Natural killer cell (primary cell): ENCODE results near the gene IRF2BP2. TPM values are rescaled to one million over a fixed set of nuclear protein-coding genes. Genes with fewer than 3 reads are reported as not detected.

Source experiments
- ATAC-seq, 3 donors: fragments of 150-1000 bp in 2 of 3; fragments of 200-7000 bp in 1 of 3; cut with Tn5 transposase; 1 replicate in 1 of 3; 2 replicates in 2 of 3; pipeline ENCODE4 v1.10.0; 2021; ENCODE audit warnings: mild to moderate bottlenecking in 2 of 3, moderate library complexity in 2 of 3
- DNase-seq, 2 donors: peaks; one replicate each; pipeline versions ENCODE4 v3.0.0 to v3.0.0-alpha.2; 2013 to 2021; ENCODE audit warnings: mixed read lengths in 1 of 2
- H3K27ac ChIP-seq: one replicate; pipeline ENCODE4 v1.5.1; 2013; ENCODE audit warnings: mild to moderate bottlenecking, low read length
- H3K27me3 ChIP-seq: one replicate; pipeline ENCODE4 v1.6.1; 2013; ENCODE audit warnings: low read length; ENCODE audit not compliant: control insufficient read depth, insufficient read depth
- H3K36me3 ChIP-seq: one replicate; pipeline ENCODE4 v1.6.1; 2013; ENCODE audit warnings: low read length; ENCODE audit not compliant: control insufficient read depth, insufficient read depth
- H3K4me1 ChIP-seq: one replicate; pipeline ENCODE4 v1.6.1; 2013; ENCODE audit warnings: low read length; ENCODE audit not compliant: control insufficient read depth, insufficient read depth
- H3K4me3 ChIP-seq: one replicate; pipeline ENCODE4 v1.5.1; 2013; ENCODE audit warnings: low read length
- H3K9me3 ChIP-seq: one replicate; pipeline ENCODE4 v1.6.1; 2013; ENCODE audit warnings: low read length; ENCODE audit not compliant: control insufficient read depth, insufficient read depth
- H3K27ac Mint-ChIP-seq, 2 donors: one replicate each; pipeline ENCODE4 v1.8.0; 2022; ENCODE audit warnings: mild to moderate bottlenecking in 2 of 2, mixed read lengths in 2 of 2, moderate library complexity in 1 of 2
- H3K27me3 Mint-ChIP-seq, 2 donors: one replicate each; pipeline ENCODE4 v1.8.0; 2022; ENCODE audit warnings: low read depth in 2 of 2, mixed read lengths in 2 of 2
- H3K36me3 Mint-ChIP-seq: one replicate; pipeline ENCODE4 v1.8.0; 2022; ENCODE audit warnings: mixed read lengths
- H3K4me1 Mint-ChIP-seq, 2 donors: one replicate each; pipeline ENCODE4 v1.8.0; 2022; ENCODE audit warnings: mixed read lengths in 2 of 2
- H3K4me3 Mint-ChIP-seq: one replicate; pipeline ENCODE4 v1.8.0; 2022; ENCODE audit warnings: mild to moderate bottlenecking, moderate library complexity, mixed read lengths
- H3K9me3 Mint-ChIP-seq, 2 donors: one replicate each; pipeline ENCODE4 v1.8.0; 2022; ENCODE audit warnings: mixed read lengths in 2 of 2
- WGBS: methylation state at CpG from one replicate; pipeline ENCODE4 v1.1.7; 2013; ENCODE audit warnings: missing lambda C conversion rate; ENCODE audit not compliant: insufficient coverage; 5-methylcytosine and 5-hydroxymethylcytosine counted together
- intact Hi-C: fragments of 100-400 bp; cut with micrococcal nuclease; formaldehyde crosslinking; loops from one replicate; pipeline ENCODE4 v1.14.2; 2022
- total RNA-seq, 4 donors: library from RNA; stranded (reverse); fragments of 120-200 nt in 1 of 4; gene quantifications; one replicate each; pipeline versions ENCODE4 v1.2.3 to v1.2.4, GENCODE V29; 2013 to 2022
- TF ChIP-seq, protein P1 (sequence below): fragments of 200-600 bp; IDR thresholded peaks from one replicate; pipeline ENCODE4 v1.8.0; 2022; ENCODE audit warnings: antibody characterized with exemption

Gene IRF2BP2
- total RNA-seq, 3 donors from 2014 or later (not counting 1 experiment from before 2014, with no cell fraction given), result 186 to 315 (median 266) TPM

DNA sequence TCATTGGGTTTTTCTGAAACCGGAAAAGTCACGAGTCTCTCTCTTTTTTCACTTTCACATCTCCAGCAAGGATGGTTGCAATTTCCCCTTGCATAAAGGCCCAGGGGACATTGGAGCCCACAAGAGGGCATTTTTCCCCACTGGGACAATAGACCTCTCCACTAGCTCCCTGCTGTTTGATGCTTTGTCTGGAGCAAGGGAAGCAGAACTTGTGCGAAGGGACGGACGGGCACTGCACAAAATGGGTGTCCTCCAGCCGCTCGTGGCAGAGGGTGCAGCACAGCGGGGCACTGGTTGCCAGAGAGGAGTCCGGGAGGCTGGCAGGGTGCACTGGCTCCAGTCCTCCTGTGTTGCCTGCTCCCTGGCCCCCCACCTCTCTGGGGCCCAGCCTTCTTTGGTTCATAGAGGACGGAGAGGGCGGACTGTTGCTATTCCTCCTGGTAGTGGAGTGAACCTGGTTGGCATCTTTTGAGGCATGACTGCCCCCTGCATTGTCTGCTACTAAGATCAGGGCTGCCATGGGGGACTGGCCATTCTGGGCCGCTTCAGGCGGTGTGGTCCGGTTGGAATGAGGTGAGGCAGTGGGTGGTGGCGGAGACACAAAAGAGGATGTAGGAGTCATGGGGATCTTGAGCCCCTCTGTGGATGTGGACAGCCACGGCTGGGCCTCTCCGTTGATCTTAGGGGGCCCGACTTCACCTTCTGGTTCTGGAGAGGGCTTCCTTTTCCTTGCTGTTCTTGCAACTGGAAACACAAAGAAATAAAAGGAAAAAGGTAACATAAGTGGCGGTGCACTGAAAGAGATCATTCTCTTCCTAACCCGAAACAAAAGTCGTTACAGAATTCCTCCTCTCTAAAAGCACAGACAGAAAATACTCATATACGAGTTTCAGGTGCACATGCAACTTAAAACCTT is 2.6 kb downstream of the IRF2BP2 start:
- DNase-seq (peak; percentile 31 to 62), ATAC-seq (no peak)
- TF ChIP-seq, protein P1, sequence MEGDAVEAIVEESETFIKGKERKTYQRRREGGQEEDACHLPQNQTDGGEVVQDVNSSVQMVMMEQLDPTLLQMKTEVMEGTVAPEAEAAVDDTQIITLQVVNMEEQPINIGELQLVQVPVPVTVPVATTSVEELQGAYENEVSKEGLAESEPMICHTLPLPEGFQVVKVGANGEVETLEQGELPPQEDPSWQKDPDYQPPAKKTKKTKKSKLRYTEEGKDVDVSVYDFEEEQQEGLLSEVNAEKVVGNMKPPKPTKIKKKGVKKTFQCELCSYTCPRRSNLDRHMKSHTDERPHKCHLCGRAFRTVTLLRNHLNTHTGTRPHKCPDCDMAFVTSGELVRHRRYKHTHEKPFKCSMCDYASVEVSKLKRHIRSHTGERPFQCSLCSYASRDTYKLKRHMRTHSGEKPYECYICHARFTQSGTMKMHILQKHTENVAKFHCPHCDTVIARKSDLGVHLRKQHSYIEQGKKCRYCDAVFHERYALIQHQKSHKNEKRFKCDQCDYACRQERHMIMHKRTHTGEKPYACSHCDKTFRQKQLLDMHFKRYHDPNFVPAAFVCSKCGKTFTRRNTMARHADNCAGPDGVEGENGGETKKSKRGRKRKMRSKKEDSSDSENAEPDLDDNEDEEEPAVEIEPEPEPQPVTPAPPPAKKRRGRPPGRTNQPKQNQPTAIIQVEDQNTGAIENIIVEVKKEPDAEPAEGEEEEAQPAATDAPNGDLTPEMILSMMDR, result peak; percentile 8
- WGBS, result 5% methylated on average over 21 of the region's 22 CpGs
- Histone ChIP-seq H3K36me3 (peaks cover 15% of the 10 kb centered on the region), H3K9me3 (no peaks in the 10 kb centered on the region), H3K4me1 (peaks cover 51% of the 10 kb centered on the region), H3K27ac (peak overlapping the region; percentile 94), H3K4me3 (peak overlapping the region; percentile 69), H3K27me3 (no peaks in the 10 kb centered on the region)
- H3K4me3 Mint-ChIP-seq, result peak overlapping the region; percentile 95
- intact Hi-C loops, result loop anchor here (1.0 to 10.0 kb wide), 4 partner anchors 7 to 1260 kb away; partner anchors contain the start of genes ARID4B, GGPS1 and LYST
- peaks cover 70 to 74% of the 10 kb centered on the region in 2 donors for H3K4me1 Mint-ChIP-seq
- peaks cover 11% of the 10 kb centered on the region for H3K36me3 Mint-ChIP-seq
- H3K27me3 Mint-ChIP-seq, result no peaks in the 10 kb centered on the region
- H3K9me3 Mint-ChIP-seq, result no peaks in the 10 kb centered on the region
- peak overlapping the region; percentile 97 to 99 for H3K27ac Mint-ChIP-seq

DNA sequence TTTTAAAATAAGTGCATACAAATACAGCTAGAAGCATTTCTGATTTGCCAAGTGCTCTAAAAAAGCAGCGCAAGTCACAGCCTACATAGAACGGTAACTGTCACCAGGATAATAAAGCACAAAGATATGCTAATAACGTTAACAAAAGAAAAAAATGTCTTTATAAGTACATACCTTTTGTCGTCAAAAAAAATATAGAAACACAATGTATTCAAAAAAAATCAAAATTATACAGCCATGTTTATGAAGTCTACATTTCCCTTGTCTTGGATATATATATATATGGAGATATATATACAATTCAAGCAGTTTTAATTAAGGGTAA is 3.2 kb downstream of the IRF2BP2 start:
- no peak for DNase-seq
- H3K36me3 ChIP-seq, result peaks cover 15% of the 10 kb centered on the region
- peaks cover 45% of the 10 kb centered on the region for H3K4me1 ChIP-seq
- H3K9me3 ChIP-seq, result no peaks in the 10 kb centered on the region
- peak overlapping the region; percentile 69 for H3K4me3 ChIP-seq
- Mint-ChIP-seq H3K9me3 (no peaks in the 10 kb centered on the region), H3K36me3 (peaks cover 11% of the 10 kb centered on the region), H3K27ac (peak overlapping the region; percentile 97 to 99), H3K27me3 (no peaks in the 10 kb centered on the region), H3K4me3 (peak overlapping the region; percentile 95), H3K4me1 (peaks cover 70 to 74% of the 10 kb centered on the region in 2 donors)
- H3K27me3 ChIP-seq, result no peaks in the 10 kb centered on the region
- H3K27ac ChIP-seq, result peak overlapping the region; percentile 94
- TF ChIP-seq, protein P1, result no peak
- intact Hi-C loops, result loop anchor here (5.0 to 10.0 kb wide), 2 partner anchors 718 to 1261 kb away; partner anchors contain the start of genes ARID4B, GGPS1 and LYST
- ATAC-seq, result no peak
- WGBS, result 0% methylated on average over 1 of the region's 4 CpGs

DNA sequence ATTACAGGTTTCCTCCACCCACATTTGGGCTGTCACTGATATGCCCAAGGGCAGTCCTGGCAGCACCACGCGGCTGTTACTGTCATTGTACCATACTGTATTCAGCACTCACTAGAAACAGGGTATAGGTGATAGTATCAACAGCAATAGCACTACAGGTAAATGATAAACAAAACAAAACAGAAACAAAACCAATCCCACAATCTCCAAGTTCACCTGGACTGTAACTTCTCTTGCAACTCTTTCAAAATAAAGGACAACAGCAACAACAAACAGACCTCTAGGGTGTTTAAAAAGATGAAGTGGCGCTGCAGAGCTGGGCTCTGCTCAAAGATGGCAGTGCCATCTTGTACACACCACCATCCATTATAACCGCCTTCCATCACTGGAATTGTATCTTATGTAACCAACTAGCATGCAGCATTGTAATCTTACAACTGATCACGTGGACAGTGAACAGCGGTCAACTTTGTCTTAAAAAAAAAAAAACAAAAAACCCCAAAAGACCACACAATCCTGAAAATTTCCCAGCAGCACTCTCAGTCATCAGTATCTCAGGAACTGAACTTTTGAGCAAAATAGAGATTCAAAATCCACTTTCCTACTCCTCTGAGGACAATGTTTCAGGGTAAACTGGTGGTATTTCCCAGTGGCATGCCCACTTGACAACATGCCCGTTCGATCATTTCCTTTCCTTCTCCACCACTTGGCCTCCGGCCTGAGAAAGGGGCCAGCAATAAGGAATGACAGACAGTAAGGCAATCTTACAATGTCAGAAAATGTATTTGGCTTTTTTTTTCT is 3.8 kb downstream of the IRF2BP2 start:
- Histone ChIP-seq H3K36me3 (peaks cover 15% of the 10 kb centered on the region), H3K4me3 (peak overlapping the region; percentile 69), H3K4me1 (peaks cover 45% of the 10 kb centered on the region), H3K27me3 (no peaks in the 10 kb centered on the region), H3K9me3 (no peaks in the 10 kb centered on the region), H3K27ac (peak overlapping the region; percentile 94)
- DNase-seq (peak in 1 of 2 donors; percentile 69), ATAC-seq (no peak)
- 1% methylated on average over 9 of the region's 9 CpGs for WGBS
- Mint-ChIP-seq H3K4me1 (peaks cover 70 to 74% of the 10 kb centered on the region in 2 donors), H3K27ac (peak overlapping the region; percentile 97 to 99), H3K36me3 (peaks cover 11% of the 10 kb centered on the region), H3K4me3 (peak overlapping the region; percentile 95), H3K27me3 (no peaks in the 10 kb centered on the region), H3K9me3 (no peaks in the 10 kb centered on the region)
- intact Hi-C loops, result loop anchor here (5.0 to 10.0 kb wide), 2 partner anchors 719 to 1261 kb away; partner anchors contain the start of genes ARID4B, GGPS1 and LYST
- TF ChIP-seq, protein P1, result no peak
